Bone marrow (tissue), 2 donors: ENCODE results near the gene ZMYM2.

Experiments
- DNase-seq, 2 donors: peaks; one replicate each; lab custom pipeline; 2025; lab: John Stamatoyannopoulos, UW

Gene ZMYM2

DNA sequence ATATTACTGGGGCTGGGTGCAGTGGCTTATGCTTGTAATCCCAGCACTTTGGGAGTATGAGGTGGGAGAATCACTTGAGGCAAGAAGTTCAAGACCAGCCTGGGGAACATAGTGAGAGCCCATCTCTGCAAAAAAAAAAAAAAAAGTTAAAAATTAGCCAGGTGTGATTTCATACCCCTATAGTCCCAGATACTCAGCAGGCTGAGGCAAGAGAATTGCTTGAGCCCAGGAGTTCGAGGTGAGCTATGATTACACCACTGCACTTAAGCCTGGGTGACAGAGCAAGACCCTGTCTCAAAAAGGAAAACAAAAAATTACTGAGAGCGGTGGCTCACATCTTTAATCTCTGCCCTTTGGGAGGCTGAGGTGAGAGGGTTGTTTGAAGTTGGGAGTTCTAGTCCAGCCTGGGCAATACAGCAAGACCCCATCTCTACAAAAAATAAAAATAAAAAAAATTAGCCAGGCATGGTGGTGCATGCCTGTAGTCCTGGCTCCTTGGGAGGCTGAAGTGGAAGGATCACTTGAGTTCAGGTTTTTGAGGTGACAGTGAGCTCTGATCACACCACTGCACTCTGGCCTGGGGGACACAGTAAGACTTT lies 87.5 kb downstream of the ZMYM2 start:
- DNase-seq = no peak

DNA sequence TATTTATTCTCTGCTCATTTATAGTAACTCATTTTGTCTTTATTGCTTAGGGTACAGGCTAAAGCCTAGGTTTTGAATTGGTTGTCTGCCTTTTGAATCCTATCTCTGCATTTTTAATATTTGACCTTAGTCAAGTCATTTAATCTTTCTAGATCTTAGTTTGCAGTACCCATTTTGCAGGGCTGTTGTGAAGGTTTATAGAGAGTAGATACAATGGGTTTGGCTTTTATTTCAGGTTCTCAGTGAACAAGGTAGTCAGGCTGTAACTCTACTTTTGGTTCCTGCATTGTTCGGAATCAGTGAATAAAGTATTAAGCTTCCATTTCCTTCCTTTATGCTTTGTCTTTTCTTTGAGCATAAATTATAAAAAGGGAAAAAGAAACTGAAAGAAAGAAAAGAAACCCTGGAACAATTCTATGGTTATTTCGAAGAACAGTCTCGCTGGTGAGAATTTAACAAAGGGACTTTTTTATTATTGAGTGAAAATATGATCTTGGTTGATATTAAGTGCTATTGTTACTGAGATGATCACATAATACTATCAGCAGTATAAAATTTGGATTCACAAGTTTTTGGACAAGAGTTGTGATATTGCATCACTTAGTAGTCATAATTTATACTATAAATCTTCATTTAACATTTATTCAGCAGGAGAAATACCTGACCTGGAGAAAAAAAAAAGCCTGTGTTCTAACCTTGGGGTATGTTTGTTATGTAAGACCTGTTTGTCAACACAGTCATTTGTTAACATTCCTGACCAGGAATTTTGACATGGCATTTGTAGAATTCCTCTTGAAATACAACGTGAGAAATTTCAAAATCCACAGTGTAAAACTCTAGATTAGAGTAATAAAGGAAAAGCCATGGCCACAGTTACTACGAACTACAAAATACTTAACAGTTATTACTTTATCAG lies 91.3 kb downstream of the ZMYM2 start:
- peak in 1 of 2 donors; percentile 22 for DNase-seq

DNA sequence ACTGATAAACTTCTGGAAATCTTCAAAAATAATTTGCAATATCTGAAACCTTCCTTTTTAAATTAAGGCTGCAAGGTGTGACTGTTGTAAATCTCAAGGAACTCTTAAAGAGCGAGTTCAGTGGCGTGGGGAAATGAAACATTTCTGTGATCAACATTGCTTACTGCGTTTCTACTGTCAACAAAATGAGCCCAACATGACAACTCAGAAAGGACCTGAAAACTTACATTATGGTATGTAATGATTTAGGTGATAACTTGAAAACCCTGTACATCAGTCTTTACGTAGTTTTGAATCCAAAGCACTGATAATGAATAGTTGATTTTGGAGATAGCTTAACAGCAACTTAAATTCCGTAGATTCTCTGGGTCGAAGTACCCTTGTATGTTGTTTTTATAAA lies 92.8 kb downstream of the ZMYM2 start:
- DNase-seq = no peak

DNA sequence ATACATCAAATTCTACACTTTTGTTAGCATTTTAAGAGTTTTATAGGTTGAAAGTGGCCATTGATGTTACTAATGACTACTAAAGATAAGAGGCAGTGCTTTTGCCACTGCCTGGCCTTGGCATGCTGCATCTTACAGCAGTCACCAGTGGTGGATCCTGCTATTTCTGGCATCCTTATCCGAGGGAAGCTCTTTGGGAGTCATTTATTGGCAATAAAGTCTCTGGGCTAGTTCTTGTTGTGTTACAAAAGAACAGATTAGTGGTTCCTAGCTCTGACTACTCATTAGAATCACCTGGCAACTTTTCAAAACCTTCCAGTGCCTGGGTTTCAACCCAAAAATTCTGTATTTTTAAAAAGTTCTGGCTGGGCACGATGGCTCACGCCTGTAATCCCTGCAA lies 94.5 kb downstream of the ZMYM2 start:
- no peak for DNase-seq

- DNase-seq = no peak
Observed at GRCh38 chr13:20053891-20054290, 95.4 kb downstream of the ZMYM2 start.

DNA sequence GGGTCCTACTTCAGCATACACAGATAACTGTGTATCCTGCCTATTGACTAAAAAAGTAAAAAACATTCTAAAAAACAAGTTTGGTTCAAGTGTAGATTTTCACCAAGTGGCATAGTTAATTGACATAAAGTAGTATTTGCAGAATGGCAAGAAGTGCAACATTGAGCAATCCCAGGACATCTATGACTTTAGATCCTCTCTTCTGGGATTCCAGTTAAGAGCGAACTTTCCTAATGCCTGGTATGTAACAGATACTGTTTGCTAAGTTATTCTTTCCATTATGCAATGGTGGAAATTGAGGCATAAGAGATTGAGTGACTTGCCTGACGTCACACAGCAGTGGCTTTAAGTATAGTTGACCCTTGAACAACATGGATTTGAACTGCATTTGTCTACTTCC lies 96.1 kb downstream of the ZMYM2 start:
- no peak for DNase-seq

- no peak for DNase-seq
Observed at GRCh38 chr13:20057214-20057613, 98.7 kb downstream of the ZMYM2 start.

GRCh38 chr13:20057963-20058362 lies 99.4 kb downstream of the ZMYM2 start:
- DNase-seq = no peak

GRCh38 chr13:20058476-20058875 lies 99.9 kb downstream of the ZMYM2 start:
- DNase-seq = no peak

GRCh38 chr13:20064128-20064527 lies 105.6 kb downstream of the ZMYM2 start:
- DNase-seq = no peak

GRCh38 chr13:20065516-20065915 lies 107.0 kb downstream of the ZMYM2 start:
- no peak for DNase-seq

- DNase-seq = no peak
Observed at GRCh38 chr13:20069956-20070355, 111.4 kb downstream of the ZMYM2 start.

- no peak for DNase-seq
Observed at GRCh38 chr13:20073775-20074174, 115.2 kb downstream of the ZMYM2 start.

- DNase-seq = no peak
Observed at GRCh38 chr13:20074966-20075365, 116.4 kb downstream of the ZMYM2 start.

DNA sequence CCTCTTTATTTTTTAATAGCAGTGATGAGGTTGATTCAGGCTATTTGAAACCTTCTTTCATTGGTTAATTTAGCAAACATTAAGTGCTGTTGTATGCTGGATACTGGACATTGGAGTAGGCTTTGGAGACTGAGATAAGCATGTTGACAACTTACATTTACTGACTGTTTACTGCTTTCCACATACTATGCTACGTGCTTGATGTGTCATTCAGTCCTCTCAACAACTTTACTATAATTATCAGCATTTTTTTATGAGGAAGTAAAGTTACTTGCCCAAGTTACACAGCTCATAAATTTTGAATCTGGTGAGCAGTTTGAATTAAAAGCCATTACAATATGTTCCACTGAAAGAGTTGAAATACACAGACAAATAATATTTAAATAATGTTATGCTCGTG lies 118.6 kb downstream of the ZMYM2 start:
- no peak for DNase-seq

DNA sequence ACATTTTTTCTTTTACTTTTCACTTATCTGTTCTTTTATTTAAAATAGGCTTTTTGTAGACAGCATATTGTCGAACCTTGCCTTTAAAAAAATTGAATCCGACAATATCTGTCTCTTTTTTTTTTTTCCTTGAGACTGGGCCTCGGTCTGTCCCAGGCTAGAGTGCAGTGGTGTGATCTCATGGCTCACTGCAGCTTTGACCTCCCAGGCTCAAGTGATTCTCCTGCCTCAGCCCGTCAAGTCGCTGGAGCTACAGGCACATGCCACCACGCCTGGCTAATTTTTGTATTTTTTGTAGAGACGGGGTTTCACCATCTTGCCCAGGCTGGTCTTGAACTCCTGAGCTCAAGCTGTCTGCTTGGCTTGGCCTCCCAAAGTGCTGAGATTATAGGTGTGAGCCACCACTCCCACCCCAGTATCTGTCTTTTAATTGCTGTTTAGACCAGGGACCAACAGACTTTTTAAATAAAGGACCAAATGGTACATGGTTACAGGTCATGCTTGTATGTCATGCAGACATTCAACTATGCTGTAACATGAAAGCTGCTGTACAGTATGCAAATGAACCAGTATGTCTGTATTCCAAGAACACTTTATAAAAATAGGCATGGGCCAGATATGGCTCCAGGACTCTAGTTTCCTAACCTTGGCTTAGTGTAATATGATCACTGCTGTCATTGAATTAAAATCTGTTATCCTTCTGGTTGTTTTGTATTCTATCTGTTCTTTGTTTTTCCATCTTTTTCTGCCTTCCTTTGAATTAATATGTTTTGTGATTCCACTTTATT lies 122.0 kb downstream of the ZMYM2 start:
- DNase-seq = no peak

- no peak for DNase-seq
Observed at GRCh38 chr13:20090349-20090748, 131.8 kb downstream of the ZMYM2 start.

DNA sequence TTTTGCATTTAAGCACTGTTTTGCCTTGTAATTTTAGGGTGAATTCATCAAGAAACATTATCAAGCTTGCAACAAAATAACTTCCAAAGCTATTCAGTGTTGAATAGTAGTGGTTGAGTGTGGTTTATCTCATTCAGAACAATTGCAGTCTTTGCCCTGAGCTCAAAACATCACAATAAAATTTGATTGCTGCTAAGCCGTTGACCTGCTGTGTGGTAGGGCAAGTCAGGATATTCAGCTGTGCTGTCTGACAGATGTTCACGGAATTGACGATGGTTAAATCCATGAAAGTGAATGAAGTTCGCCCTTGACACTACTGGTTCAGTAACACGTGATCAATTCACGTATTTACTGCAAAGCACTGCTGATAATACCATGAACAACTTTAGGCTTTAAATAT lies 135.4 kb downstream of the ZMYM2 start:
- no peak for DNase-seq

GRCh38 chr13:20099319-20099718 lies 140.8 kb downstream of the ZMYM2 start:
- no peak for DNase-seq

GRCh38 chr13:20101467-20102316 lies 143.2 kb downstream of the ZMYM2 start:
- DNase-seq = no peak

DNA sequence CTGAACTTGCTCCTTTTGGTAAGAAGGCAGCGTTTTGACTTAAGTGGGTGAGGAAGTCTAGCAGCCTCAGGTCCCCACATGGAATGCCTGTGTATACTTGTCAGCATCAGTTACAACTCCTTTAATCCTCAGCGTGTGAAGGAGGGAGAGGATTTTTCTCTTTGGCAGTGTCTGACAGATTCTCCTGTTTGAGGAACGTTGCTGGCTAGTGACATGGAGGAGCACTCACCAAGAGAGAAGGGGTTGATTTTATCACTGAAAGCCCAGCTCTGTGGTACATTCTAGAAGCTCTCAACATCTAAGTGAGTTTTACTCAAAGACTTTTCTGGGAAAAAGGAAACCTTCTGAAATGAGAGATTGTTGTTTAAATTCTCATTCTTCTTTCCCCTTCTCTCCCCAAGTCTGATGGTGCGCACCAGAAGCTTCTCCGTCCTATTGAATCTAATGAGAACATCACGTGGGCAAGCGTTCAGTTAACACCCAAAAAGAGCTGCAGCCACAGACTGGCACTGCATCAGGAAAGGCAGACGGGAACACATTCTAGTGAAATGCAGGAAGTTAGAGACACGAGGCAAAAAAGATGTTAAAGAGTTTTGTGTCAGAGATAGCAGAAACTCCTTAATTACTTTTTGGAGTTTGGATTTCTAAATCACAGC lies 144.1 kb downstream of the ZMYM2 start:
- no peak for DNase-seq
